Measurements from ENCODE around the gene RASL11B.
A peak's percentile ranks its signal among the peaks of the same experiment; 100 is the strongest.

Gene RASL11B

DNA sequence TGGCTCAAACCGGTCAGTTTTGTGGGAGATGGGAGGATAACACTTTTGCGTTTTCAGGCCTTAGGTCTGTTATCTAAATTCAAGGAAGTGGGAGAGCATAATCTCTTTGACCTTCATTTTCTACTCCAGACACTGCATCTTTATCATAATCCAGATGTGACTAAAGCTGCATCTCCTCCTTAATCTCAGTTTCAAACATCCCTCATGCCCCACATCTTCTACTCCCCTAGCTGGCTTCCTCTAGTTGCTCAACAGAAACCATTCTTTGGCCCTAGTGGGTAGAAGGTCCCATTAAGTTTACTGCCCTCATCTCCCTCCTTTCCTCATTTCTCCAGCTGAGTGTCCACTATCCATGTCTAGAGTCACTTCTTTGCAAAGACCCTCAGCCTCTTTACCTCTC, 18.8 kb upstream of the RASL11B start:
- no peak for DNase-seq (ENCODE audit: low spot score)

DNA sequence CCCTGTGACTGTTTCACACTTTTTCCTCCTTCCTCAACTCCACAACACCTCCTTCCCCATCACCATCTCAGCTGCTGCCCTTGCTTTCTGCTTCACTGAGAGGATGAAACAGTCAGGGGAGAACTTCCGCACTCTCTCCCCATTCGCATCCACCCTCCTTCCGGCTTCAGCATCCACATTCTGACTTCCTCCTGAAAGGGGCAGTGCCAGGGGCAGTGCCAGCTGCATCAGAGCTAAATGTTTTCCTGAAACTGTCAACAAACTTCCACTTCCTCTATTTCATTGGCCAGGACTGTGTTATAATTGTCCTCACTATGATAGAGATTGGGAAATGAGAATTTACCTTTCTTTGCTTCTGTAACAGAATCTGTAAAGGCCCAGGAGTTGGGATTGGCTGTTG, 18.2 kb upstream of the RASL11B start:
- no peak for DNase-seq (ENCODE audit: low spot score)

DNA sequence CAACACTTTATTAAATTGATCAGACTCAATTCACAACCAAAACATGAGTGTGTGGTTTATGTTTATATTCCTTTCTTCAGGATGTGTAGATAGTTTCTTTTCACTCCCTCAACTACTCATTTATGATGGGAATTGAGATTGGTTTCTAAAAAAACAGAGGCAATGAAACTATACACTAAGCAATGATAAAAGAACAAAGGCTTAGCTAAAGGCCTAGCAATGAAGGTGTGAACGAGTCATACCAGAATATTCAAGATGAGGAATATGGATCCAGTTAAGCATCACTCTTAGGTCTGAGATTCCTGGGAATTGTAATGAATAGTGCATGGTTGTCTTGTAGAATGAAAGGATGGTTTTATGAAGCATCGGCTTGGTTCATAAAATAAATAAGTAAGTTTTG, 17.5 kb upstream of the RASL11B start:
- DNase-seq (ENCODE audit: low spot score), result no peak

DNA sequence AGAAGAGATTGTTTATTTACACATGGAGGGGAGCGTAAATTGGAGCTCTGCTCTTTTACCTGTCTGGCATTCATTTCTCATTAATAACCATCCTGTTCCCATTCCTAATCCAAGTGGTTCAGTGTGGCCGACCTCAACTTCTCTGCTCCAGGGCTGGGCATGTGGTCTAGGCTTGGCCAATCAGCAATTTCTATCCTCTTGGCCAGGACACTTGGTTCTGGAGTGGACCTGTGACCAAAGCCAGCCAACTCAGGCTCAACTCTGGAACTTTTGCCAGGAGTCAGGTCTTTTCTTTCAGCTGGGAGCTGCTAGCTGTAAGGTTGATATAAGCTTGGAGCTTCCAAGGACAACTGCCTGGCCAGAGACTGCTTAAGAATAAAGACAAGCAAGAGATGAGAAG, 15.6 kb upstream of the RASL11B start:
- no peak for DNase-seq (ENCODE audit: low spot score)

DNA sequence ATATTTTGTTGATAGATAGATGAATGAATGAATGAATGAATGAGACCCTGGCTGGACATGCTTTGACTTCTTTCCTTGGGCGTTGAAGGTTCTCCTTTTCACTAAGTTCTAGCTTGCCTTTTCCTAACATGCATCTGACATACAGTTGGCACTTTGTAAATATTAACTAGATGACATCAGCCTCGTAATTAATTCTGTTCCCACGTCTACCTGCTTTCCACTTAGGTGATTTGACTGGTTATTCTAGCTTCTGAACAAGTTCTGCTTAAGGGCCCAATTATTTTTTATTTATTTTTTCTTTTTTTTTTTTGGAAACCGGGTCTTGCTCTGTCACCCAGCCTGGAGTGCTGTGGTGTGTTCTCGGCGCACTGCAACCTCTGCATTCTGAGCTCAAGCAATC, 13.9 kb upstream of the RASL11B start:
- no peak for DNase-seq (ENCODE audit: low spot score)

DNA sequence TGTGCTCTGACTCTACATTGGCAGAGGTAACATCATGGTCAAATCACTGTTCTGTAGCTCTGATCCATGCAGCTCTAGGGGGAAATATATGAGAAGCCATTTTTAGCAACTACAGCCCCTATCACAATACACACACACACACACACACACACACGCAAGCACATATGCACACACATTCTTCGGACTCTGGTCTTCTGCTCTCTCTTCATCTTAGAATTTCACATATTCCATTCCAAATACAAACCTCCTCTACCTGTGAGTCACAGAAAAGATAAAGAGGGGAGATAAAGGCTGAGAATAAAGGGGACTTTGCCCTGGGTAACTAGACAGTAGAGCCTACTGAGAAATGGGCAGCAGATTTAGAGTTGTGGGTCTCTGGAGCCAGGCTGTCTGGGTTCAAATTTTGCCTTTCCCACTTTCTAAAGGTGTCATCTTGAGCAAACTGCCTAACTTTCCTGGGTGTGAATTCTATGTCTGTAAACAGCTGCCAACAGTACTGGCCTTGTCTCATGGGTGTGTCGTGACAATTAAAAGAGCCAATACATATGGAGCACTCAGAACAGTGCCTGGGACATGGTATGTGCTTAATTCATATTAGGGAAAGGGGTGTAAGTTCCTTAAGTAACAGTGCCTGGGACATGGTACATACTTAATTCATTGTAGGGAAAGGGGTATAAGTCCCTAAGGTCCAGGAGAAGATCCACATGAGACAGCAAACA, 11.6 kb upstream of the RASL11B start:
- no peak for DNase-seq (ENCODE audit: low spot score)

DNA sequence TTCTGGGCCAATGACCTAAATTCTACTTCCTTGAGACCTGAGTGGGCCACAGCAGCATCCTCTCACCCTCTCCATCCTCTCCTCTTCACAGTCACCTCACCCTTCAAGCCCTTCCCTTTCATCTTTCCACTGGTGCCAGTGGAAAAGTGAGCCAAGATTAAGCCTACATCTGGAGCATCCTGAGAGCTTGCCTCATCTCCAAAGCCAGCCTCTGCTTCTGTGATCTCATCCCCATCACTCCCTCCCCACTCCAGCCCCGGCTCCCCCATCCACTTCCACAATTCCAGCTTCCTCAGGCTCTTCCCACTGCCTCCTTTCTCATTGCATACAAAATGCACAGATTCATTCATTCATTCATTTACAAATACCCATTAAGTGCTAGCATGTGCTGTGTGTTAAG, 10.1 kb upstream of the RASL11B start:
- DNase-seq (ENCODE audit: low spot score), result peak; percentile 48

DNA sequence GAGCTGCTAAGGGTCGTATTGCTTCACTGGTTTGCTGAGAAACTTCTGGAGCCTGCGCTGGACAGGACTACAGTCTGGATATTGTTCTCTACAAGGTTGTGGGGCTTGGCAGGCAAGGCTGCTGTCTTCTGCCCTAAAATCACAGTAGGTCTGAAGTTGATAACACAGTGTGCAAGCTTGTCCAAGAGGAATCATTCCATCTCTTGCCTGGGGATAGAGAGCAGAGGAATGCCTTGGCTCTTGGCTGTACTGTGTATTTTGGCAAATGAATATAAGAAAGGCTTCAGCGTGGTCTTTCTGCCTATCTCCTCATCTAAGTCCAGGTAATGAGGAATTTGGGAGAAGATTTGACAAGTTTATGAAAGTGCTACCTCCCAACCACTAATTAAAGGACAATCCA, 9.4 kb upstream of the RASL11B start:
- DNase-seq (ENCODE audit: low spot score), result no peak

DNA sequence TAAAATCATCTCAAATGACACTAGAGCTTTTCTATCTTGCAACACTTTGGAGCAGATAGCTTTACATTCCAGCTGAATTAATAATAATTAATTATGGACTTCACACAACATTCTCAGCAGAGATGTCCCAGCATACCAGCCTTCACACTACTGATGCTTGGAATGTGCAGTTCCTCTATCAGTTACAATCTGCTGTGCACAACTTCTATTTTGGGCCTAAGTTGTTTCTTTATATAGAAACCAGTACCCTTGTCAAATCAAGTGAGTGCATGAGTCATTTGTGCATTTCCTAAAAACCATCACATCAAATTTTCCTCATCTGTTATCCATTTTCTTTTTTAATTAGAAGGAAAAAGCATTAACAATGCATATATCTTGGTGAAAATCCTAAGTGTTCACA, 8.8 kb upstream of the RASL11B start:
- DNase-seq (ENCODE audit: low spot score), result peak; percentile 78

DNA sequence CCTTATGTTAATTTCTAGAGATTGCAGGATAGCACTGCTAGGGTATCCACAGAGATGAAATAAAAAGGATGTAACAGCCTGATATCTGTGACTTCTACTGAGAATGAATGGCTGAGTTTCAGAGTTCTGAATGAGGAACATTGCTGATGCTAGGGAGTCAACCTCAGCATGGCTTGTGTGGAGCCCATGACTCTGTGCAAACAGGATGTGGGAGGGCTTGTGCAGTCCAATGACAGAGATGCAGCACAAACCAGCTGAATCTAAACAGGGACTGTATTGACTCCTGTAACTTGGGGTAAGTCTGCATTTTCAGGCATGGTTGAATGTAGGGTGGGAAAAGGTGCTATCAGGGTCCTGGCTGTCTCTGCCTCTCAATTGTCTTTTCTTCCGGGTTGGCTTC, 5.3 kb upstream of the RASL11B start:
- no peak for DNase-seq (ENCODE audit: low spot score)

DNA sequence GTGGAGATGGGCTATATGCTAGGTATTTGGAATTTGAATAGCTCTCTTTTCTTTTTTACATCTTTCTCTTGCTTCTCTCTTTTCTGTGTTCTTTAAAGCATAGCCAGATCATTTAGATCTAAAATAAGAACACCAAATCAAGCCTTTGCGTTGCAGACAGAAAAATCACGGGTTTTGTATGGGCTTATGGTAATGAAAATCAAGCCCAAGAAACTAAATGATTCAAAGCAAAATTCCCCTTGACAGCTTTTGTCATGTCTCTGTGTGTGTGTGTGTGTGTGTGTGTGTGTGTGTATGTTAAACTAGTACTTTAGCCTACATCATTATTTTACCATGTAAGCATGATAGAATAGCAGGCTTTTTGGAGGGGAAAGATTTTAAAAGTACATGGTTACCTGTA, 1.8 kb upstream of the RASL11B start:
- DNase-seq (ENCODE audit: low spot score), result no peak

DNA sequence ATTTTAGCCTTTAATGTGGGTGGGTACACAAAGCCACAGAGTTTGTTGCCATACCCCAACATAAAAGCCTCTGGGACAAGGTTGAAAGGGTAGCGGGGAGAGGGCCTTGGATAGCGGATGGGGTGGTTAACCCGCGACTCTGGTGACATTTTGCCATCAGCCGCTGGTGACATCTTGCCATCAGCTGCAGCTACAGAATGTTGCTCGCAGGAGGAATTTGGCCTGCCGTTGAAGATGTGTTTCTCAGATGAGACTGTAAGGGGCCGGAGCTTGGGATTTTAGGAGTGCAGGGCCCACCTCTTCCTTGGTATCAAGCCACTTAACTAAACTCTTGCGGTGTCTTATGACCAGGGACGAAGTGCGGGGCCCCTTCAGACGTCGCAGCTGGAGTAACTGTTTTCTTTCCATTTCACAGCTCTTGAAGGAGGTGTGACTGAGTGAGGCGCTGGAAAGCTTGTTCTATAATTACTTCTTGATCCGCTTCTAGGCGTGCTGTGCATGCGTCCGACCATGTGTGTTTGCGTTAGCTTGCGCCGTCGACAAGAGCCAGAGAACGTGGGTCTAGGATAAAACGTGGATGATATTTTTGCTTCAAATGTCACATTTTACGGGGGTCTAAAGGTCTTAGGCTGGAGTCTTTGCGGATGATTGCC, 820 bp upstream of the RASL11B start:
- DNase-seq (ENCODE audit: low spot score), result no peak

DNA sequence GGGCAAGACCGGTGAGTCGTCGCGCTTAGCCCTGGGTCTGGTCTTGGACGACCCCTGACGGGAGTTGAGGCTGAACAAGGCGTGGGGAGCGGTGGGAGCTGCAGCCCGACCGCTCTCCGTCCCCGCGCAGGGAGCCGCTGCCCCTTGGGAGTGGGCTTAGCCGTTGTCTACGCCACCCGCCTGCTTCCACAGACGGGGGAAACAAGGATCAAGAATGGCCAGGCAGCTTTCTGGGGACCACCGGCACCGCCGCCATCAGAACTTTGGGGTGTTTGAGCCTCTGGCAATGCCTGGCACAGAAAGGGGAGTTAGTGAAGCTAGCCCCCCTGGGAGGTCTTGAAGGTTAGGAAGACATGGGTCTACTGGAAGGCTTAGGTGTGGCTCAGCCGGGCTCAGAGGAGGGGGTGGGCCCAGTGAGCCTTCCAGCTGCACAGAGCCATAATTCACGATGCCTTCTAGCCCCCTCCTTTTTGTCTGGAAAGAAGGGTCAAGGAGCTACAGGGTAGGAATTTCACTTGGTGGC, 583 bp downstream of the RASL11B start:
- no peak for DNase-seq (ENCODE audit: low spot score)

DNA sequence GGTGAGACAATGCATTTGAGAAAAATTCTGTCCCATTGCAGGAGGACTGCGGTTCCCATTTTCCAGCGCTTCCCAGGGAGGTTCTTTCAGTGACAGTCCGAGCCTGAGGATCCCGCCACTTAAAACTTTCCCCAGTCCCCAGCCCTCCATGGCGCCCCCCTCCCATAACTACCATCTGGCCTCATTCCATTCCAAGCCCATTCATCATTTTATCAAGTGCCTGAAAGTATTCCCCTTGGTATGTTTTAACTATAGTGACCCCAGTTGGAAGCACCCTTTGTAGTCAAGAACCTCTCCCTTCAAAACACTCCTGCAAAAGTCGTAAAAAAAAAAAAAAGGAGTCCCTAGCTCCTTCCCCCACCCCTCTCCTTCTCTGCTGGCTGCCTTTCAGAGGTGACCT, 1.2 kb downstream of the RASL11B start:
- no peak for DNase-seq (ENCODE audit: low spot score)

DNA sequence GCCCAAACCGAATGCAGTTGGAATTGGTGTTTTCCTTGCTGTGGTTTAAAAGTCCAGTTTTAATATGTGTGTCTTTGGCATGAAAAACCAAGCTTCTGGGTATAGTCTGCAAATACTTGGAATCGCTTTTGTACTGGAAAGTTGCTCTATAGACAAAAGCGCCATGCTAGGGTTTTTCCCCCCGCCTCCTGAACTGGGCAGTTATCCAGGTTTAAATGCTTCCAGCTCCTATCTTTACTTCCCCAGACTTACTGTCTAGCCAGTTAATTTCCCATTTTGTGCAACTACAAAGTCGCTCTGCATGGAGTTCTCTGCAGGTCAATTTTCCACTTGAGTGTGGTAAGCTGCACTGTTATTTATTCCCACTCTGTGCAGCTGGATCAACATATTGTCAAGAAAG, 2.7 kb downstream of the RASL11B start:
- peak; percentile 45 for DNase-seq (ENCODE audit: low spot score)

DNA sequence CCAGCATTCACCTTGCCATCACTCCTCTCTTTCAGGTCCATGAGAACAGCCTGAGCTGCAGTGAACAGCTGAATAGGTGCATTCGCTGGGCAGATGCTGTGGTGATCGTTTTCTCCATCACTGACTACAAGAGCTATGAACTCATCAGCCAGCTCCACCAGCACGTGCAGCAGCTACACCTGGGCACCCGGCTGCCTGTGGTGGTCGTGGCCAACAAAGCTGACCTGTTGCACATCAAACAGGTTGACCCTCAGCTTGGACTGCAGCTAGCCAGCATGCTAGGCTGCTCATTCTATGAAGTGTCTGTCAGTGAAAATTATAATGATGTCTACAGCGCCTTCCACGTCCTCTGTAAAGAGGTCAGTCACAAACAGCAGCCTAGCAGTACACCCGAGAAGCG, 3.2 kb downstream of the RASL11B start:
- no peak for DNase-seq (ENCODE audit: low spot score)

DNA sequence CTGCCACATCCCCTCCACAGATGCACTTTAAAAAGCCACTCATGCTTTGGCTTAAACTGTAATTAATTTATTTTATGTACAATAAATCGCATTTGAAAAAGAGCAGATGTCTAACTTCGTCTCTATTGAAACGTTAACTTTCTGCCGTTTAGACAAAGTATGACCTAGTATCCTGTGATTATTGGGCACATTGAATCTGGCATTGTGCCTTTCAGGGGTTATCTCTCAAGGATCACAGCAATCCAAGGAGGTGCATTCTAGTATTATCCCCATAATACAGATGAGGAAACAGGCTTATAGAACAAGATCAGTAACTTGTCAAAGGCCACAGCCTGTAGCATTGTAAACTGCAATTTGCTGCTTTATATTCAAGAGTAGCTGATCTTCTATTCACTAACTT, 4.6 kb downstream of the RASL11B start:
- DNase-seq (ENCODE audit: low spot score), result no peak

DNA sequence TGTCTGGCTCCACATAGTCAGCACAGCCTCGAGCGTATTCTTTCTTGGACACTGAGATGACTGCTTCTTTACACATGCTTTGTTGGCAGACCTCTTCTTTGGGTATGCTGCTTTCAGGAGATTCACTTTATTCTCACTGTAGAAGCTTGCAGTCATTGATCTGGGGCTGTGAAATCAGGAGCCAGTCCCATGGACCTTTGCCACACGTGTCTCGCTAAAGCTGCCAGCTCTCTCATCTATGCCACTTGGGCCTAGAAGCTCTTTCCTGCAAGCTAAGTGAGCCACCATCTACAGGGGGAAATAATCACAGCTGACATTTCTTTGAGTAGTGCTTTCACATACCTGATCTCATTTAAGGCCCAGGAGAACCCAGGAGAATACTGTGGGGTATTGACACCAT, 5.0 kb downstream of the RASL11B start:
- DNase-seq (ENCODE audit: low spot score), result no peak

DNA sequence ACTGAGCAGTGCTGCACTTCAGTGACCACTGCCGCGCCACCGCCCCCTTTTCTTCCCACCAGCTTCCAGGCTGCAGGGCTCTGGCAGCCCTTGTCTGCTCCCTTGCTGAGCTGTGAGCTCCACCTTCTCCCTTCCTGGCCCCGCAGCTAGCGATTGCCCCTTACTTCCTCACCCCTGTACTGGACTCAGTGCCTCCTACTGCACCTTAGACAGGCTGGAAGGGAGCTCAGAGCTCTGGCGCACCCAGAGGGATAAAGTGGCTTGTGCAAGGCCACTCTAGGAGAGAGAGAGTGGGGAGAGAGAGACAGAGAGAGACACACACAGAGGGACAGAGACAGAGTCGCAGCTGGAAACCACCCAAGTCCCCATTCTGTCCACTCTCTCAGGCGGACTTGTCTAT, 6.0 kb downstream of the RASL11B start:
- no peak for DNase-seq (ENCODE audit: low spot score)

DNA sequence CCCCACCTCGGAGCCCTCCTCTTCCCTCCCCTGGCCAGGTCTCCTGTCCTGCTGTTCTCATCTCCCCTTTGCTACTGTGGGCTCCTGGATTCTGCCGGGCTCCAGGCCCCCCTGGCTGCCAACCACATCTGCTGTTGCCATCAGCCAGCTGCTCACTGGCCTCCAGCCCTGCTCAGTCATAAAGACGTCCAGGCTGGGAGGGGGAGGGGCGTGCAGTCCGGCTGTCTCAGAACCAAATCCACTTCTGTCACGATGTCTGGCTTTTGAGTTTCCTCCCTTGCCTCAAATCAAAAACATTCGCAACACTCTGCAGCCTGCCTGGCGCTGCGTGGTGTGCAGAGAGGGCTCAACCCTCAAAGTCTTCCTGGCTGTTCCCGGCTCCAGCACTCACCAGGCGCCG, 7.1 kb downstream of the RASL11B start:
- DNase-seq (ENCODE audit: low spot score), result peak; percentile 73

DNA sequence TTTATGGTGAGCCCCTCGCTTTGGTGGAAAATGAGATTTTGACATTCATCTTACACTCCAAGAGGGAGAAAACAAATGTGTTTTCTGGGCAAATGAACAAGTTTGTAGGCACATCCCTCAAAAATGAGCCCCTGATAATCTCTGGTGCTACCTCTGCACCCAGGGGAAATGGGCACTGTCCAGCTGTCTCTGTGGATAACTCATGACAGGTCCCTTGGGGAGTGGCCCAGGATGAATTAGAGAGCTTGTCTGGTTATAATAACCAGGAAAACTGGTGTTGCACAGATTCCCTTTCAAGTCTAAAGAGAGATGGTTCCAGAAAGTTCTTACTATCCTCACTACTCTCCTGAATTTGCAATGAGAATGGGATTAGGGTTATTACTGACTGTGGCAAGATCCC, 7.5 kb downstream of the RASL11B start:
- peak; percentile 16 for DNase-seq (ENCODE audit: low spot score)

DNA sequence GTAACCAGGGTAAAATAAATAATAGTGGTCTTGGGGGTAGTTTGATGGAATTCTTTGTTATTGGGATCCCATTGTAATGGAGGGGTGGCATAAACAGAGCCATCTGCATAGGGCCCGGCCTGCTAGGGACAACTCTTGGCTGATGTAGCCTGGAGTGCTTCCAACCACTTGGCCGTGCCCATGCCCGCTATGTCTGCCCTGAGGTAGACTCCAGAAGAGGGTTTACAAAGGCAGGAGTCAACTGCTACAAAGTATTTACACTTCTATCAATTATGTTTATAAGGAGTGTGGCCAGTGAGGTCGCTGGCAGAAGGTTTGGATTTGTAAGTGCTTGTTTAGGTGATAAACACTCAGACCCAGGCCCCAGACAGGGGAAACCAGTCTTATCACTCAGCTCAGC, 8.1 kb downstream of the RASL11B start:
- no peak for DNase-seq (ENCODE audit: low spot score)

DNA sequence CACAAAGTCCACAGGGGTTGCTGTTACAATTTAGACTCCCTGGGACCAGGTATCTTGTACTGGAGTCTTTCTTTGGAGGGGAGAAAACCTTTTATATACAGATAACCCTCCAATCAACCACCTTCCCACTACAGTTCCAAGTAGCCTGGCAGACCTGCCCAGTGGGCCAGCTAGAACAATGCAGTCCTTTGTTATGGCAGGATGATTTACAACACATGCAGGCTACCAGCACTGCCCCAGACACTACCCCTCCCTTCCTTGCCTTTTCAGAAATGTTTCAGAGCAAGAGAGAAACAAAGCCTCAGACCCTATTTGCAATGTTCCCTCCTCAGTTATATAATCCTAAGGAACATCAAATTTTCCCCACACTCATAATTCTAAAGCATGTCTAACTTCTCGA, 11.1 kb downstream of the RASL11B start:
- no peak for DNase-seq (ENCODE audit: low spot score)

DNA sequence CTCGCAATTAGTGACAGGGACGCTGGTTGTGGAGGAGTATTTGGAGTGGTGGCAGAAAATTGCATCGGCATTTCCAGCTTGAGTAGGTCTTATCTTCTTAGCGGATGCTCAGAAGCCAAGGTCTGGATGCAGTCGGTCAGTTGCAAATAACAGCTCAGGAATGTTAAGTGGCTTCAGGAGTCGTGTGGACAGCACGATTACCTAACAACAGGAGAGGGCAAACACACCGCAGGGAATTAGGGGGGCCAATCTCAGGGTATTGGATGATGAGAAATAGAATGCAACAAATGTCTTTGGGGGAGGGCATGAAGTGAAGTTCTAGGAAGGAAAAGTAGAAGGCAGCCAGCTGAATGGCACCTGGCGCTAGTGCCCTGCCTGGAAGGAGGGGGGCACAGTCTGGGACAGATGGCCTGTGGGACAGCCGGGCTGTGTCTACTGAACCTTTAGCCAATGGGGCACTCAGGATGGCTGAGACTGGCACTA, 11.8 kb downstream of the RASL11B start:
- no peak for DNase-seq (ENCODE audit: low spot score)

Measured in GM03348 (cell line).